ENCODE results near the gene CLIP1. TPM values are rescaled to one million over a fixed set of nuclear protein-coding genes. Genes with fewer than 3 reads are reported as not detected.
"Not testable (repeated sequence)": the region's sequence is repeated elsewhere in the genome, so short reads cannot be mapped to it uniquely, and the experiment has no call there.

Gene CLIP1
- polyA plus RNA-seq (ENCODE audit: insufficient read length) = 50.4 TPM
- long read RNA-seq, donor 1, partial matches to known transcripts = 0 of 4 reads
- long read RNA-seq, donor 1, other reads (novel, unspliced or antisense) = 0 of 4 reads
- long read RNA-seq, donor 2, partial matches to known transcripts = 0 of 3 reads
- long read RNA-seq, donor 2, other reads (novel, unspliced or antisense) = 0 of 3 reads
- long read RNA-seq, donor 3, partial matches to known transcripts = 0 of 4 reads
- long read RNA-seq, donor 3, other reads (novel, unspliced or antisense) = 0 of 4 reads
- long read RNA-seq, donor 4, partial matches to known transcripts = 0 of 1 reads
- long read RNA-seq, donor 4, other reads (novel, unspliced or antisense) = 0 of 1 reads
- long read RNA-seq, donor 5, full-length matches to known transcripts = 6 of 6 reads
- long read RNA-seq, donor 5, partial matches to known transcripts = 0 of 6 reads
- long read RNA-seq, donor 5, other reads (novel, unspliced or antisense) = 0 of 6 reads
- long read RNA-seq, donor 6, partial matches to known transcripts = 0 of 1 reads
- long read RNA-seq, donor 6, other reads (novel, unspliced or antisense) = 0 of 1 reads
- long read RNA-seq, donor 7, partial matches to known transcripts = 17 of 19 reads
- long read RNA-seq, donor 7, other reads (novel, unspliced or antisense) = 0 of 19 reads
- long read RNA-seq, donor 8, partial matches to known transcripts = 0 of 1 reads
- long read RNA-seq, donor 8, other reads (novel, unspliced or antisense) = 0 of 1 reads

- peak; percentile 50 for DNase-seq
Measured at GRCh38 chr12:122421821-122422729, at the start of gene CLIP1. TSS of gene CLIP1 (minus strand) at chr12:122422669. CDS start at chr12:122380452, 42,217 bp downstream.

GRCh38 chr12:122471324-122472226, 49.1 kb upstream of the CLIP1 start:
- DNase-seq = peak; percentile 81

GRCh38 chr12:122470576-122470975, 48.1 kb upstream of the CLIP1 start:
- not testable (repeated sequence) for DNase-seq

GRCh38 chr12:122469856-122470255, 47.4 kb upstream of the CLIP1 start:
- not testable (repeated sequence) for DNase-seq

- no peak for DNase-seq
Measured at GRCh38 chr12:122467983-122468382, 45.5 kb upstream of the CLIP1 start.

GRCh38 chr12:122464317-122465042, 42.0 kb upstream of the CLIP1 start:
- not testable (repeated sequence) for DNase-seq

- no peak for DNase-seq
Measured at GRCh38 chr12:122460641-122461040, 38.2 kb upstream of the CLIP1 start.

GRCh38 chr12:122460061-122460460, 37.6 kb upstream of the CLIP1 start:
- DNase-seq = no peak

GRCh38 chr12:122459211-122459610, 36.7 kb upstream of the CLIP1 start:
- DNase-seq = no peak

GRCh38 chr12:122458105-122459035, 35.9 kb upstream of the CLIP1 start:
- DNase-seq = no peak

GRCh38 chr12:122457627-122458026, 35.2 kb upstream of the CLIP1 start:
- DNase-seq = no peak

GRCh38 chr12:122454739-122455138, 32.3 kb upstream of the CLIP1 start:
- no peak for DNase-seq

- DNase-seq = no peak
Measured at GRCh38 chr12:122454250-122454721, 31.8 kb upstream of the CLIP1 start.

GRCh38 chr12:122452701-122453285, 30.3 kb upstream of the CLIP1 start:
- DNase-seq = no peak

- no peak for DNase-seq
Measured at GRCh38 chr12:122449317-122449716, 26.8 kb upstream of the CLIP1 start.

GRCh38 chr12:122447825-122448224, 25.4 kb upstream of the CLIP1 start:
- not testable (repeated sequence) for DNase-seq

GRCh38 chr12:122446390-122446789, 23.9 kb upstream of the CLIP1 start:
- DNase-seq = not testable (repeated sequence)

GRCh38 chr12:122444071-122444470, 21.6 kb upstream of the CLIP1 start:
- DNase-seq = not testable (repeated sequence)

GRCh38 chr12:122438822-122439221, 16.4 kb upstream of the CLIP1 start:
- not testable (repeated sequence) for DNase-seq
